ENCODE results near the gene KRT73. TPM values are rescaled to one million over a fixed set of nuclear protein-coding genes. Genes with fewer than 3 reads are reported as not detected.

Gene KRT73
- total RNA-seq, 2 donors from 2014 or later, result 0.40 to 1.1 TPM

DNA sequence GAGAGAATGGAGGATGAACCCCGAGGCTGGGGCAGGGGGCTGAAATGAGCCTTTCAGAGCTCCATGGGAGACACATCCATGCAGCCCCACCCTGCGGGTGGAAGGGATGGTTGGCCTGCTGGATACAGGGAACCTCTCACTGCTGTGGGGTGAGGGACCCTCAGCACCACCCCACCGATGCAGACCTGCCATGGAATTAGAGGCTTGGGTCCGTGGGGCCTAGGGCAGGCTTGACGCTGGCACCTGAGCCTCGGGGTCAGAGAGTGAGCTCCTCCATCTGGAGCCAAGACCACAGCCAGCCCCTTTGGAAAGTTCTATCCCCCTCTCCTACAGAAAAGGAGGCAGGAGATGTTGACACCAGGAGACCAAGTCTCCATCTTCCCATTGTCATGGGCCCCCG is 37.3 kb downstream of the KRT73 start:
- H3K36me3 Mint-ChIP-seq (ENCODE audit: low read depth), result peaks cover 3% of the 10 kb centered on the region
- ATAC-seq, result no peak
- no peak overlapping the region for H3K27ac Mint-ChIP-seq
- no peaks in the 10 kb centered on the region for H3K9me3 ChIP-seq (ENCODE audit: control insufficient read depth, low read length, poor library complexity, severe bottlenecking)
- peaks cover 16% of the 10 kb centered on the region for H3K4me1 Mint-ChIP-seq
- no peak for DNase-seq
- peaks cover 42% of the 10 kb centered on the region for H3K27me3 Mint-ChIP-seq
- H3K4me3 Mint-ChIP-seq, result no peak overlapping the region

GRCh38 chr12:52580496-52580895 is 37.9 kb downstream of the KRT73 start:
- ATAC-seq (no peak), DNase-seq (no peak)
- no peak overlapping the region for H3K4me3 Mint-ChIP-seq
- no peak overlapping the region for H3K27ac Mint-ChIP-seq
- peaks cover 5% of the 10 kb centered on the region for H3K36me3 Mint-ChIP-seq (ENCODE audit: low read depth)
- H3K4me1 Mint-ChIP-seq, result peaks cover 15% of the 10 kb centered on the region
- H3K27me3 Mint-ChIP-seq, result peaks cover 48% of the 10 kb centered on the region
- no peaks in the 10 kb centered on the region for H3K9me3 ChIP-seq (ENCODE audit: control insufficient read depth, low read length, poor library complexity, severe bottlenecking)

GRCh38 chr12:52579468-52580465 is 38.6 kb downstream of the KRT73 start:
- no peak for DNase-seq
- Mint-ChIP-seq H3K27ac (no peak overlapping the region), H3K4me3 (no peak overlapping the region), H3K4me1 (peaks cover 8% of the 10 kb centered on the region), H3K36me3 (ENCODE audit: low read depth) (peaks cover 5% of the 10 kb centered on the region), H3K27me3 (peaks cover 50% of the 10 kb centered on the region)
- no peak for ATAC-seq
- no peaks in the 10 kb centered on the region for H3K9me3 ChIP-seq (ENCODE audit: control insufficient read depth, low read length, poor library complexity, severe bottlenecking)

DNA sequence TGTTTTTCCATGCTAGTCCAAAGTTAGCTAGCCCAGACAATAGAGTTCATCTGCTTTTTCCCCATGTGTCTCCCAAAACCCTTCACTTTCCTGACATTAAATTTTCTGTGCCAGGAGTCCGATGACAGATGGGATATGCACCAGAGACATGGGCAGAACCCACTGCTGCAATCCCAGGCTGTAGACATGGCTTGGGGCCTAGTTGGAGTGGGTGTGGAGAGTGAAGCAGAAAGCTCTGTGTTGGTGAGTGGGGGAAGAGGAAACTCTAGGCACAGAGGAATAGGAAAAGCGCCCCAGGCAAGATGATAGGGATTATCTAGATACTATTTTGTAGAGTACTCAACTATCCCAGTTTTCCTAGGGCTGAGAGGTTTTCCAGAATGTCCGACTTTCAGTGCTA is 39.9 kb downstream of the KRT73 start:
- Mint-ChIP-seq H3K4me1 (peaks cover 7% of the 10 kb centered on the region), H3K27me3 (peaks cover 51% of the 10 kb centered on the region), H3K36me3 (ENCODE audit: low read depth) (peaks cover 5% of the 10 kb centered on the region), H3K4me3 (no peak overlapping the region), H3K27ac (no peak overlapping the region)
- H3K9me3 ChIP-seq (ENCODE audit: control insufficient read depth, low read length, poor library complexity, severe bottlenecking), result no peaks in the 10 kb centered on the region
- no peak for ATAC-seq
- no peak for DNase-seq

- Mint-ChIP-seq H3K27me3 (peaks cover 56% of the 10 kb centered on the region), H3K4me3 (no peak overlapping the region), H3K27ac (no peak overlapping the region), H3K4me1 (peaks cover 5% of the 10 kb centered on the region), H3K36me3 (ENCODE audit: low read depth) (peaks cover 7% of the 10 kb centered on the region)
- DNase-seq, result no peak
- ATAC-seq, result no peak
- H3K9me3 ChIP-seq (ENCODE audit: control insufficient read depth, low read length, poor library complexity, severe bottlenecking), result no peaks in the 10 kb centered on the region
Measured at GRCh38 chr12:52577316-52577715, 41.0 kb downstream of the KRT73 start.

DNA sequence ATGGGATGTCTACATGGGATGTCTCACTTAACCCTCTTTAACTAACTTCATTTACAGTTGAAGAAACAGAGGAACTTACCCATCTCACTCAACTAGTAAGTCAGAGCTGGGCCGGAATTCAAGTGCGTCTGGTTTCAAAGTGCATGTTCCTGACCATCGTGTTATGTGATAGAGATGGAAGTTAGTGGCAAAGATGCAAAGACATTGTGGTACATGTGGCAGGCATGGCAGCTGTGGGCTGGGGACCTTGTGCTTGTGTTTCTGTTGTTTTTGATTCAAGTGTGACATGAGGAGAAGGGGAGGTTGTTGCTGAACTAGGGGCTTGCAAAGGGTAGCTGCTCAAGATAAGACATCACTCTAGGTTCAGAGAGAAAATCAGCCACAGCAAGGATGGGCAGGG is 42.4 kb downstream of the KRT73 start:
- peaks cover 7% of the 10 kb centered on the region for H3K4me1 Mint-ChIP-seq
- H3K4me3 Mint-ChIP-seq, result no peak overlapping the region
- peaks cover 51% of the 10 kb centered on the region for H3K27me3 Mint-ChIP-seq
- H3K9me3 ChIP-seq (ENCODE audit: control insufficient read depth, low read length, poor library complexity, severe bottlenecking), result no peaks in the 10 kb centered on the region
- H3K27ac Mint-ChIP-seq, result no peak overlapping the region
- H3K36me3 Mint-ChIP-seq (ENCODE audit: low read depth), result peaks cover 7% of the 10 kb centered on the region
- ATAC-seq (no peak), DNase-seq (no peak)

DNA sequence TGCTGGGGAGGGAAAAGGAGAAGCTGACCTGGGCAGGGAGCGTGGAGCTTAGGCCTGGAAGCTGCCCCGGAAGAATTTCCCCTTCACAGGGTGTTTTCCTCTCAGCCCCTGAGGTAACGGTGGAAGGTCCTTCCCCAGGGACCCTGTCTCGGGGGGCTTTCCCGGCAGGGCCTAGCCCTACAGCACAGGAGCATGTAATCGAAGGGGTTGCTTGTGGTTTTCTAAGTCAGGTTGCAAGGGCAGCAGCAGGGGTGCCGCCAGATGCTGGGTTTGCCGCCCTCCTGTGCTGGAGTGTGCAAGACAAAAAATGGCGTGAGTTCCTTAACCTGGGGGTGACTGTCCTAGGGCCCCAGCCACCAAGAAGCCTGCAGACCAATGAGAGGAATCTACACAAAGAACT is 43.1 kb downstream of the KRT73 start:
- no peak for ATAC-seq
- Mint-ChIP-seq H3K4me3 (no peak overlapping the region), H3K4me1 (peaks cover 4% of the 10 kb centered on the region), H3K27ac (no peak overlapping the region), H3K36me3 (ENCODE audit: low read depth) (peaks cover 4% of the 10 kb centered on the region), H3K27me3 (peaks cover 51% of the 10 kb centered on the region)
- H3K9me3 ChIP-seq (ENCODE audit: control insufficient read depth, low read length, poor library complexity, severe bottlenecking), result no peaks in the 10 kb centered on the region
- no peak for DNase-seq

DNA sequence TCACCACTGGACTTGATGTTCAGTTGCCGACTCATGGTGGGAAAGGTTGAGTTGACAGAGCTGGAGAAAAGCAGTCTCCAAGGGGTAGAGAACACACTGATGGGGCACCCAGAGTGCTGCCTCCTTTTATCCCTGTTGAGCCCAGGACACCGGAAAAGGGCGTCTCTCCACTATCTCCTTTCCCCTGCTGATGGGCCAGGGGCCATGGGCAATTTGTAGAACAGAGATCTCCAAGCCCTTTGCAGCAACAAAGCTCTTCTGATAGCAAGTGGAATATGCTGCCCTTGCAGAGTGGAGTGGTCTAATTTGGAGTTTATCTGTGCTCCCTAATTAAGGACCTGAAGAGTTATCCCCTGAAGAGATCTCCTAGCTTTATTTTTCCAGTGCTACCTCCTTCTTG is 44.6 kb downstream of the KRT73 start, which contains the start of gene KRT74:
Gene KRT74, minus strand, starts transcription at position 101 of the 400 bp plus-strand sequence. Its CDS starts 66 bp downstream, at position 35.
- ATAC-seq (no peak), DNase-seq (no peak)
- Mint-ChIP-seq H3K27me3 (peaks cover 53% of the 10 kb centered on the region), H3K27ac (no peak within 1 kb of the TSS), H3K36me3 (ENCODE audit: low read depth) (peaks cover 4% of the 10 kb centered on the region), H3K4me1 (peaks cover 4% of the 10 kb centered on the region), H3K4me3 (no peak within 1 kb of the TSS)
- no peaks in the 10 kb centered on the region for H3K9me3 ChIP-seq (ENCODE audit: control insufficient read depth, low read length, poor library complexity, severe bottlenecking)

DNA sequence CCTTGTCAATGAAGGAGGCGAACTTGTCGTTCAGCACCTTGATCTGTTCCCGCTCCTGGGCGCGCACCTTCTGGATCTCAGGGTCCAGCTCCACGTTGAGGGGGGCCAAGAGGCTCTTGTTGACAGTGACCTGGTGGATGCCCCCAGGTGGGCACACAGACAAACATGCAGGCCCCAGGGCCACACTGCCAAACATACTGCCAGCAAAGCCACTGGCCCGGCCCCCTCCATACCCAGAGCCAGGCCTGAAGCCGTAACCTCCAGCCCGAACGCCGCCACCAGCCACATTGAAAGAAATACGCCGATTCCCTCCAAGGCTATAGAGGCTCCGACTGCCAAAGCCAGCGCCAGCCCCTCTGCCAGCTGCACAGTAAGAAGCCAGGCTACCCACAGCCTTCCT is 45.1 kb downstream of the KRT73 start:
- no peak for DNase-seq
- no peak for ATAC-seq
- peaks cover 4% of the 10 kb centered on the region for H3K36me3 Mint-ChIP-seq (ENCODE audit: low read depth)
- H3K27me3 Mint-ChIP-seq, result peaks cover 58% of the 10 kb centered on the region
- H3K9me3 ChIP-seq (ENCODE audit: control insufficient read depth, low read length, poor library complexity, severe bottlenecking), result no peaks in the 10 kb centered on the region
- H3K27ac Mint-ChIP-seq, result no peak overlapping the region
- peaks cover 4% of the 10 kb centered on the region for H3K4me1 Mint-ChIP-seq
- H3K4me3 Mint-ChIP-seq, result no peak overlapping the region

DNA sequence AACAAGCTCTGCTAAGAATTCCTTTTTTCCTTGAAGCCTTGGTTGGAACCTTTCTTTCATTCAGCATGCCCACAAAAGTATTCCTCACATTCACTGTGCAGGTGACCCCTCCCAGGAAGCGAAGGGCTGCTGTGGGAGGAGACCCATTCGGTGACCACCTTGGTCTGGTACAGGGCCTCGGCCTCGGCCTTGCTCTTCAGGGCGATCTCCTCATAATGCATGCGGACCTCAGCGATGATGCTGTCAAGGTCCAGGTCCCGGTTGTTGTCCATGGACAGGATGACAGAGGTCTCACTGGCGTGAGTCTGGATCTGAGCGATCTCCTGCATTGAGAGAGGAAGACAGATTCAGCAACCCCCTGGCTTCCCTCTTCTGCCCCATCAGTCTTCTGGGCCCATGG is 47.8 kb downstream of the KRT73 start:
- Mint-ChIP-seq H3K36me3 (ENCODE audit: low read depth) (peaks cover 3% of the 10 kb centered on the region), H3K27me3 (peaks cover 62% of the 10 kb centered on the region), H3K27ac (no peak overlapping the region), H3K4me3 (no peak overlapping the region), H3K4me1 (peaks cover 4% of the 10 kb centered on the region)
- ATAC-seq (no peak), DNase-seq (no peak)
- no peaks in the 10 kb centered on the region for H3K9me3 ChIP-seq (ENCODE audit: control insufficient read depth, low read length, poor library complexity, severe bottlenecking)

DNA sequence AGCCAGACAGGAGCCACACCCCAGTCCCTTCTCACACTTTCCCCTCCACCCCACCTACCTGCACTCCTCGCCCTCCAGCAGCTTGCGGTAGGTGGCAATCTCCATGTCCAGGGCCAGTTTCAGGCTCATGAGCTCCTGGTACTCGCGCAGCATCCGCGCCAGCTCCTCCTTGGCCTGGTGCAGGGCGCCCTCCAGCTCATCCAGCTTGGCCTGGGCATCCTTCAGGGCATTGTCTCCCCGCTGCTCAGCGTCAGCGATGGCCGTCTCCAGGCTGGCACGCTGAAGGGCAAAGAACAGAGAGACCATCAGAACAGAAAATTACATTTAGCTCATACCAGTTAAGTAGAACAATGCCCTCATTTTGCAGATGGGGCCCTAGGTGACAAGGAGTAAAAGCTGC is 50.2 kb downstream of the KRT73 start:
- no peak for ATAC-seq
- peaks cover 4% of the 10 kb centered on the region for H3K4me1 Mint-ChIP-seq
- H3K27ac Mint-ChIP-seq, result no peak overlapping the region

GRCh38 chr12:52566847-52567291 is 51.5 kb downstream of the KRT73 start:
- ATAC-seq (no peak), DNase-seq (no peak)
- H3K9me3 ChIP-seq (ENCODE audit: control insufficient read depth, low read length, poor library complexity, severe bottlenecking), result no peaks in the 10 kb centered on the region
- Mint-ChIP-seq H3K27ac (no peak overlapping the region), H3K36me3 (ENCODE audit: low read depth) (no peaks in the 10 kb centered on the region), H3K4me1 (no peaks in the 10 kb centered on the region), H3K4me3 (no peak overlapping the region), H3K27me3 (peaks cover 67% of the 10 kb centered on the region)

More for the DNA sequence above, 50.2 kb downstream of the KRT73 start:
- no peak overlapping the region for H3K4me3 Mint-ChIP-seq
- no peak for DNase-seq
- H3K27me3 Mint-ChIP-seq, result peaks cover 75% of the 10 kb centered on the region
- peaks cover 3% of the 10 kb centered on the region for H3K36me3 Mint-ChIP-seq (ENCODE audit: low read depth)
- H3K9me3 ChIP-seq (ENCODE audit: control insufficient read depth, low read length, poor library complexity, severe bottlenecking), result no peaks in the 10 kb centered on the region

DNA sequence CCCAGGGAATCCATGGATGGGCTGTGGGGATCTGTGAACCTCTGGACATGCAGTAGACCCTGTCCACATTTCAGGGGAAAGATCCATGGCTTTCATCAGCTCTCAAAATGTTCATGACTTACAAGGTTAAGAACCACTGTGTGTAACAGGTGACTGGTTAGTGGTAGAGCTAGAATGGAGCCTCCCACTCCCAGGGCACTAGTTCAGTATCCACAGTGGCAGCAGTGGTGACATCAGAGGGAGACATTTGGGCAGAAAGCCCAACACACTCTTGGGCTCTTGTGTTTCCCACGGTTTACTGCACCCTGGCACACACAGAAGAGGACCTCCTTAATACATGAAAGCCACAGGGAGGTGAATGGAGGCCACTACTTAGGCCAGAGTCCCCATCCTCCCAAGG is 53.8 kb downstream of the KRT73 start:
- Mint-ChIP-seq H3K4me3 (no peak overlapping the region), H3K36me3 (ENCODE audit: low read depth) (no peaks in the 10 kb centered on the region), H3K27ac (no peak overlapping the region), H3K4me1 (no peaks in the 10 kb centered on the region), H3K27me3 (peaks cover 68% of the 10 kb centered on the region)
- no peak for ATAC-seq
- DNase-seq, result no peak
- no peaks in the 10 kb centered on the region for H3K9me3 ChIP-seq (ENCODE audit: control insufficient read depth, low read length, poor library complexity, severe bottlenecking)
